GM12801 (cell line): Measurements from ENCODE around the gene NKAP.

ENCODE experiments used
- CTCF ChIP-seq: IDR thresholded peaks from one replicate; pipeline ENCODE4 v1.5.1; 2011; ENCODE audit warnings: control low read depth; ENCODE audit not compliant: insufficient read length; ENCODE audit errors: extremely low read depth

Gene NKAP

GRCh38 chrX:119880552-119881437 is 62.8 kb downstream of the NKAP start:
- no peak for TF ChIP-seq CTCF

DNA sequence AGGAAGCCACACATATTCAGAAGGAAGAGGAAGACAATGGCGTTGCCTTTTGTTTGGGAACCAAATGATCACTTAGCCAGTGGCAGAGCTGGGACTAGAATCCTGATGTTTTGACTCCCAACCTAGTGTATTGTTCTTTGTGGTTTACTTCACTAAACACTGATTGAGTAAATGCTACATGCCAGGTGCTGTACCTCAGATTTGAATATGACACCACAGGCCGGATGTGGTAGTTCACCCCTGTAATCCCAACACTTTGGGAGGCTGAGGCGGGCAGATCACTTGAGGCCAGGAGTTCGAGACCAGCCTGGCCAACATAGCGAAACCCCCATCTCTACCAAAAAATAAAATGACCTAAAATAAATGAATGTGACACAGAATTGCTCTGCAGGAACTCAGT is 63.5 kb downstream of the NKAP start:
- TF ChIP-seq CTCF = no peak

DNA sequence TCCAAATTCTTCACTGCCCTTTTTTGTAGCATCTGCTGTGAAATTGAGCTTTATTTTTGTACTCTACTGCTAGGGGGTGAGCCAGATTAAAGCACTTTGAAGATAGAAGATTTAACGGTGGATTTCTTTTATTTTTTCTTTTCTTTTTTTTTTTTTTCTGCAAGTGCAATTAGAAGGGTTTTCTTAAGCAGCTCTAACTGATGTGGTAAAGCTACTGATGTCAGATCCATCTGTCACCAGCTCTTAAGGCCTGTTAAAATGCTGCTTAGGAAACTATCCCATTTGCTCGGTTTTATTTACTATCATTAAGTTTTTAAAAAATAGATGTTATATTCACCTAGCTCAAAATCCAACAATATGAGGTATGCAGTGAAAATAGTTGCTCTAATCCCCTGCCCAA is 64.8 kb downstream of the NKAP start:
- TF ChIP-seq CTCF = no peak

DNA sequence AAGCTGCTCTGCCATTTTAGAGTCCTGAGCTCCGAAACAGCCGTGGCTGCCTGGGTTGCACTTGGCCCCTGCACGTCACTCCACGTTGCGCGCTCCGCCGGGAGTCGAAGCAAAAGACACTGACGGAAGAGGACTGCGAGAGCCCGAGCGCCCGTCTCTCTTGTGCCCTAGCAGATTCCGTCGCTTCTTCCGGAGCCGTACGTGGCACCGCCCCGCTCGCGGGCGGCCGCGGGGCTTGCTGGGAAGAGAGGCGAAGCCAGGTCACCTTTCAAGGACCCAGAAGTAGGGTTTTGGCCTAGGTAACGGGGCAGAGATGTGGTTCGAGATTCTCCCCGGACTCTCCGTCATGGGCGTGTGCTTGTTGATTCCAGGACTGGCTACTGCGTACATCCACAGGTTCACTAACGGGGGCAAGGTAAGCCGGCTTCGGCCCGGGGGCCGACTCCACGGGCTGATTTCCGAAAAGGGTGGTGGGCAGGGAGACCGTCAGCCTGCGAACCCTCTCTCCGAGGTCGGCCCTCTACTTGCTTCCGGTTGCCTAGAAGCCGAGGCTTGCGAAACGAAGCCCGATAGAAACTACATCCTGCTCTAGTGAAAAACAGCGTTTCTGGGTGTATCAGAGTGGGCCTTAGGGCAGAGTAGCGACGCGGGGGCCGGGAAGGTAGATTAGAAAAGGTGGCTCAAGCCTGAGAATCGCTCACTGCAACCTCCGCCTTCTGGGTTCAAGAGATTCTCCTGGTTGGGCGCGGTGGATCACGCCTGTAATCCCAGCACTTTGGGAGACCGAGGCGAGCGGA is 71.8 kb downstream of the NKAP start, which contains the start of the genes NDUFA1 and RNF113A:
Gene NDUFA1 (plus strand): TSS at position 234 of the 797 bp plus-strand sequence. CDS start 80 bp downstream, at position 314.
Gene RNF113A (minus strand): TSS at position 135 of the 797 bp plus-strand sequence. CDS start 120 bp downstream, at position 15.
- no peak for TF ChIP-seq CTCF

GRCh38 chrX:119871245-119871598 is 72.3 kb downstream of the NKAP start:
- no peak for TF ChIP-seq CTCF
